GM21526 (cell line): ENCODE measurements around the gene ECI1.

Experiments
- ATAC-seq: cut with Tn5 transposase; IDR thresholded peaks from one replicate; pipeline ENCODE4 v1.9.1; 2021; ENCODE audit warnings: moderate library complexity; ENCODE audit not compliant: unreplicated experiment, low FRiP score

ECI1 gene, protein sequence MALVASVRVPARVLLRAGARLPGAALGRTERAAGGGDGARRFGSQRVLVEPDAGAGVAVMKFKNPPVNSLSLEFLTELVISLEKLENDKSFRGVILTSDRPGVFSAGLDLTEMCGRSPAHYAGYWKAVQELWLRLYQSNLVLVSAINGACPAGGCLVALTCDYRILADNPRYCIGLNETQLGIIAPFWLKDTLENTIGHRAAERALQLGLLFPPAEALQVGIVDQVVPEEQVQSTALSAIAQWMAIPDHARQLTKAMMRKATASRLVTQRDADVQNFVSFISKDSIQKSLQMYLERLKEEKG

DNA sequence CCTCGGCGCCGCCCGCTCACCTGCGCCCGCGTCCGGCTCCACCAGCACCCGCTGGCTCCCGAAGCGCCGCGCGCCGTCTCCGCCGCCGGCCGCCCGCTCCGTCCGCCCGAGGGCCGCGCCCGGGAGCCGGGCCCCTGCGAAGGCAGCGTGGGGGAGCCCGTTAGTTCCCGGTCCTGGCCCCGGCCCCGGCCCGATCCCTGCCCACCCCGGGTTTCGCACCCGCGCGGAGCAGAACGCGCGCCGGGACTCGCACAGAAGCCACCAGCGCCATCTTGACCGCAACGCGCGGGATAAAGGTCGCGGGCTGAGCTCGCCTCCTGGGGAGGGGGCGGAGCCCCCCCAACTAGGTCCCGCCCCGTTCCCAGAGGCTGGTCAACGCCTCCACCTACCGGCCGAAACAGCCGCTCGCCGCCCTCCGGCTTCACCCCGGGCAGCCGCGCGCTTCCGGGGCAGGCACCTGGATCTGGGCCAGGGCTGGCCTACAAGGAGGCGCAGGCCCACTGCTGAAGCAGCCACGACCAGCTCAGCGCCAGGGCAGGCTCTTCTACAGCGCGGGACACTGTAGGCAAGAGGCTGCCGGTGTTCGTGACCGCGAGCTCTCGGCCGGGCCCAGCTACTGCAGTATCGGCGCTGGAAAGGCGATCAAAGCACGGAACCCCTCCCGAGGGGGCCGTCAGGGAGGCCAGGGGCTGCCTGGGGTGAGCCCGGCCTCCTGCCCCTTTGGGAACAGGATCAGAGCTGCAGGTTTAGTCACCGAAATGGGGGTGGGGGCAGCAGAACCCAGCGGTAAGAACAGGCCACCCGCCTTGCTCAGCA is at the start of gene ECI1:
TSS of gene ECI1 (minus strand) at position 292 of the 816 bp plus-strand sequence. CDS start at position 271, 21 bp downstream.
- ATAC-seq: peak; percentile 79

DNA sequence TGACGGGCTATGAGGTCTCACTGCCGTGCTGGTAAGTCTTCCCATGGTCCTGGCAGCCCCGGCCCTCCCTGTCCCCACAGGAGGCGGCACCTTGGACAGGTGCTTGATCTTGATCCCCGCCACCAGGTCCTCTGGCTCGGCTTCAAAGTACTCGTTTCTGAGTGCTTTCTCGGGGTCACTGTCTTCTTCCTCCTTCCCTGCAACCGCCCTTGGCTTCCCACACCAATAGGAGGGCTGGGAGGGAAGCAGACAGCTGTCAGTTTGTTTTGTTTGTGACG is 48.5 kb upstream of the ECI1 start:
- ATAC-seq: no peak

DNA sequence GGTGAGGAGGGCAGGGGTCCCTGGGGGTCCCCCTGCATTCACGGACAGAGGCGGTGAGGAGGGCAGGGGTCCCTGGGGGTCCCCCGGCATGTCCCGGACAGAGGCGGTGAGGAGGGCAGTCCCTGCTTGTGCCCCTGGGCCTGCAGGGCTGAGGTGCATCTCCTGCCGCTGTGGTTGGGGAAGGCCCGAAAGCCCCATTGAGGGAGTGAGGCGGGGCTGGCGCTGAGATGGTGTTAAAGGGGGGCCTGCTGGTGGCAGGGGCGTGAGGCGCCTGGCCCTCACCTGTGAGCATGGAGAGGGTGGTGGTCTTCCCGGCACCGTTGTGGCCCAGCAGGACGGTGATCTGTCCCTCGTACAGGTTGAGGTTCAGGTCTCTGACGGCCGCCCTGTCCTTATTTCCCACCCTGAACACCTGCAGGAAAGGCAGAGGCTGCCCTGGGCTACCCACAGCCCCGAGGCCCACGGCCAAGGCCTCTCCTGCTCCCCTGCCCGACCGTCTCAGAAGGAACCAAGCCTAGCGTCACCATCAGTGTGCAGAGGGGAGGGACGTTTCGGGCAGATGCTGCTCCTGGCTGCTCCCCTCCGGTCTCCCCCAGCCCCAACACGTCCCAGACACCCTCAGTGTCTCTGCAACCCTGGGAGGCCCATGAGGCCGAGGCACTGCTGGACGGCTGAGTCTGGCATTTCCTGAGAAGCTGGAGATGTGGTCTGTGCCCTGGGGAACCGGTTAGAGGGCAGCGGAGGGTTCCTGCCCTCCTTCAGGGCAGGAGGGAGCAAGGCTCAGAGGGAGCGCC is 47.9 kb upstream of the ECI1 start:
- ATAC-seq: no peak

DNA sequence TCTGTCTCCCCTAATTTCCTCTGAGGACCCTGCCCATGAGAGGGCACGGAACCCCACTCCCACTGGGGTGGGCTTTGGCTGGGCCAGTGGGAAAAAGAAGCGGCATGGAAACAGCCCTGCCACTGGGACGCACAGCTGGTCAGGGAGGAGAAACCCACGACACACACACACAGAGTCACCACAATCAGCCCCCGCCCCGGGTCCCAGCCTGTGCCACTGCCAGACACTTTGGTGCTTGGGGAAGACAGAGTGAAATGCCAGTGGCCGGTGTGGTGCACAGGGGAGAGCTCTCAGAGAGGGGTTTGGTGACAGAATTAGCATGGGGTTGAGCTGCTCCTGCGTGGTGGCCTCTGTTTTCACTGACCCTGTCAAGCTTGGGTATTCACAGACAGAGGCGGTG is 47.2 kb upstream of the ECI1 start:
- ATAC-seq: no peak

DNA sequence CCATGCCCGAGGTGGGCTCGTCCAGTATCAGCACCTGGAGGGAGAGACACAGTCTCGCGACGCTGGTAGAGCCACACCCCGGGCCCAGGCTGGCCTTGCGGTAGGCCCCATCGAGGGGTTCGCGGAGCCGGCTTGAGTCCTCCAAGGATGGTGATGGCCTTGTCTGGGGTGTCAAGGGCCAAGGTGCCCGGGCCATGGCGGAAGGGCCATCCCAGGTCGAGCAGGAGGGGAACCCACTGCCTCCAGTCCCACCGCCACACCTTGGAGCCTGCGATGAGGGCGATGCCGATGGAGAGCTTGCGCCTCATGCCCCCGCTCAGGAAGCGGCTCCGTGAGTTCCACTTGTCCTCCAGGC is 46.1 kb upstream of the ECI1 start:
- no peak for ATAC-seq

DNA sequence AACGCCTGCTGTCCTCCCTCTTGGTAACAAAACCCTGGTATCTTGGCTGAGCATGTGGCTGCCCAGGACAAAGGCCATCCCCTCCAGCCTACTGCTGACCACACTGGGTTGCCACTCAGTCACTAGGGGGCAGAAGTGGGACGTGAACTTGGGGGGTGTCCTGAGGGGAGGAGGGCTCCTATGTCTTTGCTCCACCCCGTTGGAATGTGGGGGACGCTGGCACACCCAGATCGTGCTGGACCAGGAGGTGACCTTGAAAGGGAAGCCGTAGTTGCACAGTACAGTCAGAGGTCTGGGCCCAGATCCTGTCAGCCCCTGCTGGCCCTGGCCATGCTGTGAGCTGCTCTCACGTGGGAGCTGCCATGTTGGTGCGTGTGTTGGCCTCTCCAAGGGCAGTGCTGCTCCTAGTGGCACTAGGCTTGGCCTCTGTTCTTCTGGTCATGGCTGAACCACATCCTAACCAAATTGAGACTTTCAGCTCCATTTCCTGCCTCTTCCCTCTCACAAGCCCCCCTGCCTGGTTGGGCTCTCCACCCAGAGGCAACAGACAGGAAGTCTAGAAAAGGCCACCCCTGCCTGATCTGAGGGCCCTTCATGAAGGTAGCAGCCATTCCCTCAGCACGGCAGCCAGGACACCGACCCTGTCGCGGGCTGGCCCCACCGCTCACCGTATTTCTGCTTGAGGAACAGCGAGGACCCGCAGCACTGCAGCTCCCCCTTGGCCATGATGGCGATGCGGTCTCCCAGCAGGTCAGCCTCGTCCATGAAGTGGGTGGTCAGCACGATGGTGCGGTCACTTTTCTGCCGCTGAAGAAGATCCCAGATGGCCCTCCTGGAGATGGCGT is 45.5 kb upstream of the ECI1 start:
- ATAC-seq: no peak

DNA sequence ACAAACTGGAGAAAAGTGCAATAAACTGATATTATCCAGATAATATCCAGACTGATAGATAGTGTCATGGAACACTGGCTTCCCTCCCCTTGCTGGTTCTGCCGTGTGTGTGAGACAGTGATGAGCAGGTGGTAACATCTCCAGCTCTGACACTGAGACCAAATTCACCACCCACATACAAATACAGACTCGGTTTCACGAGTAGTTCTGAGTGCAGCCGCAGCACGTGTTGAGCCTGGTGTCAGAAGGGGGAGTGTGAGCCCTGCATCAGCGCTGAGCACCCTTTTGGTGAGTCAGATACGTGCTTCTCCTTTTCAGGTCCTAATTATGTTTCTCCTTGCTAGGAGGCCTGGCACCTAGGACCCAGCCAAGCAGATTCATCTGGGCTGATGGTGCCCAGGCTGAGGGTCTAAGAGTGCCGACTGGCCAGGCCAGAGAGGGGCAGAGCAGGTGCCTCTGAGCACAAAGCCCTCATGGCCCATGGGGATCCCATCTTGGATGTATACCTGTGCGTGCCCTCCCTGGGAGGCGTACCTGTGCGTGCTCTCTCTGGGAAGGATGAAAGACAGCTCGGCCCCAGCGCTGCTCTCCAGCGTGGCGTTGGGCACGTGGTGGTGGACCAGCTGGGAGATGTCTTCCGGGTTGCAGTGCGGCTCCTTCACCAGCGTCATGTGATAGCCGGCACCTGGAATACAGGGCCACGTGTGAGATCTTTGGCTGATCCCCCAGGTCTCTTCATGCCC is 43.8 kb upstream of the ECI1 start:
- ATAC-seq: peak; percentile 65

DNA sequence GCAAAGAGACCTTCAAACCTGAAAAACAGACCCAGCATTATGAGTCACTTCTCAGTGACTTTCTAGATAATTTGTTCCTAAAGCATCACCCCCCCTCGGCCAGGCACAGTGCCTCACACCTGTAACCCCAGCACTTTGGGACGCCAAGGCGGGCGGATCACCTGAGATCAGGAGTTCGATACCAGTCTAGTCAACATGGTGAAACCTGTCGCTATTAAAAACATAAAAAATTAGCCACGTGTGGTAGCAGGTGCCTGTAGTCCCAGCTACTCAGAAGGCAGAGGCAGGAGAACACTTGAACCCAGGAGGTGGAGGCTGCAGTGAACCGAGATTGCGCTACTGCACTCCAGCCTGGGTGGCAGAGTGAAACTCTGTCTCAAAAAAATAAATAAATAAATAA is 40.8 kb upstream of the ECI1 start:
- ATAC-seq: no peak

DNA sequence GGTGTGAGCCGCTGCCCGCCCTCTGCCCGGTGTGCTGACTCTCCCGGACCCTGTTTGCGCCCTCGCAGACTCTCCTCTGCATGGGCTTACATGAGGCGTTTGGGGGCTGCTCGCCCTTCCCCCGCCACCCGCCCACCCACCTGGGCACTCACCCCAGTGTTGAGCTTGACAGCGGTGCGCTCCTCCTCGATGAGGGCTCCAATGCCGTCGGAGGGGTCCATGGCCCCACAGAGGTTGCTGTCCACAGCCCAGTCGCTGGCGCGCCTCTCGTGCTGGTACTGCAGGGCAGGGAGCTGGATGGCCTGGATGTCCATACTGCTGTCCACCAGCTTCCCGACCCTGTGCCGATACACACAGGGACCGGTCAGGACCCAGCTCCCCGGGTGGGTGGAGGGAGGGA is 37.9 kb upstream of the ECI1 start:
- no peak for ATAC-seq

DNA sequence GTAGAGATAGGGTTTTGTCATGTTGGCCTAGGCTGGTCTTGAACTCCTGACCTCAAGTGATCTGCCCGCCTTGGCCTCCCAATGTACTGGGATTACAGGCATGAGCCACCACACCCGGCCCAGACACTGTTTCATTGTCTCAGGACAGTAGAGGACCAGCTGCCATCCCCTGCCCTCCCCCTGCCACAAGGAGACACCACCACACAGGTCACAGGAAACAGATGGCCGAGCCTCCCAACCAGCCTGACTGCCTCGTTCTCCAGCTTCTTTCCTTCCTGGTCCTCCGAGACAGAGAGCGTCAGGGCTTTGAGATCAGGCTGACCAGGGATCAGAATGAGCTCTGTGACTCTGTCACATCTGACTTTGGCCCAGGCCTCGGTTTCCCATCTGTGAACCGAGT is 37.3 kb upstream of the ECI1 start:
- ATAC-seq: no peak

DNA sequence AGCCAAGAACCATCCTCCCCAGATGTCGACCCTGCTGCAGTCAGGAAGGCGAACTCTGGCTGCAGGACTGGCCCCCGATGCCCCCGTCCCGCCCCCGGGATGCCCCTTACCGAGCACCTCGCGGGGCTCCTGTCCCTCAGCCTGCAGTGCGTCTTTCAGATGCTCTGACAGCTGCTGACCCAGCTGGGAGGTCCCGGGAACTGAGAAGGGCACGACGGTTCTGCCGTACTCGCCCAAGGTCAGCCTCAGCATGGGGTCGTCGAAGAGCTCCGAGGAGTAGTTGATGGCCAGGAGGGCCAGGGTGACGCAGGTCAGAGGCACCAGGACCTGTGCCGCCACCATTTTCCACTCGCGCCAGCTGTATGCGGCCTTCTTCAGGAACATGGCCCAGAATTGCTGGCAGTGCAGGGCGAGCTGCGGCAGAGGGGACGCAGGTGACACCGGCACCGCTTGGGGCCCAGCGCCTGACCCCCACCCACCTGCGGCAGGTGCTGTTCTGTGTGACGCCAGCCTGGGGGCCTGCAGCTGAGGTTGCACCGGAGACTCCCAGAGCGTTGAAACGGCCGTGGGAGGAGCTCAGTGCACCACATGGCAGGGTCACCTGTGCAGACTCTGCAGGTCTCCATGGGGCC is 36.6 kb upstream of the ECI1 start:
- no peak for ATAC-seq

DNA sequence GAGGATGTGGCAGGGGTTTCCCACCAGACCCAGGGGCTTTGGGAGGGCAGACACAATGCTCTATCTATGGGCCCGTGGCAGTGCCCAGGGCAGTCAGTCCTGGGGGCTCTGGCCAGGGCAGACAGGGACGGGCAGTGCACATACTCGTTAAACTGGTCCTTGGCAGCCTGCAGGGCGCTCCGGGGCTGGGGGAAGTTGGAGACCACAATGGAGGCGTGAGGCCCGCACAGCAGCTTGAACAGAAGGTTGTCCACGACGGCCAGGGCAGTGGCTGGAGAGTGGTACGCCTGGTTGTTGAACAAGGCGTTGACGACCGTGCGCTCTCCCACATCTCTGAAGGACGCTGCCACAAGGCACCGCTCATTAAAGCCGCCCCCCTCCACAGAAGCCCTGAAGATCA is 35.2 kb upstream of the ECI1 start:
- ATAC-seq: no peak

DNA sequence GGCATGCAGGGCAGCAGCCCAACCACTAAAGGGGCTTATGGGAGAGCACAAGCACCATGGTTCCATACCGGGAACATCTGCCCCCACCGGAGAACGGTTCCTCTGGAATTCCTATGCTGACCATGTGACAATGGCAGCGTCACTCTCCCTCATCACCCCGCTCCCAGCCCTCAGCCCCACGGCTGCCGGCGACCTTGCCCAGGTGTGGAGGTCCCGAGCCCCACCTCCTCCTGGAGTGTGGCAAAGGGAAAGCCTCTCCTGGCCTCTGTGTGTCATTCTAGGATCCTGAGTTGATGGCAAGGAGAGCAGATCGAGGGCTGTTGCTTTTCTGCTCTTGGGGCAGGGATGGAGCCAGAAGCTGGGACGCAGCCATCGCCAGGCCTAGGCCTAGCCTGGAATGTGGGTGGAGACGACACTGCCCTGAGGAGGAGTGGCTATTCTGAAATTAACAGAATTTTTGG is 34.4 kb upstream of the ECI1 start:
- no peak for ATAC-seq

DNA sequence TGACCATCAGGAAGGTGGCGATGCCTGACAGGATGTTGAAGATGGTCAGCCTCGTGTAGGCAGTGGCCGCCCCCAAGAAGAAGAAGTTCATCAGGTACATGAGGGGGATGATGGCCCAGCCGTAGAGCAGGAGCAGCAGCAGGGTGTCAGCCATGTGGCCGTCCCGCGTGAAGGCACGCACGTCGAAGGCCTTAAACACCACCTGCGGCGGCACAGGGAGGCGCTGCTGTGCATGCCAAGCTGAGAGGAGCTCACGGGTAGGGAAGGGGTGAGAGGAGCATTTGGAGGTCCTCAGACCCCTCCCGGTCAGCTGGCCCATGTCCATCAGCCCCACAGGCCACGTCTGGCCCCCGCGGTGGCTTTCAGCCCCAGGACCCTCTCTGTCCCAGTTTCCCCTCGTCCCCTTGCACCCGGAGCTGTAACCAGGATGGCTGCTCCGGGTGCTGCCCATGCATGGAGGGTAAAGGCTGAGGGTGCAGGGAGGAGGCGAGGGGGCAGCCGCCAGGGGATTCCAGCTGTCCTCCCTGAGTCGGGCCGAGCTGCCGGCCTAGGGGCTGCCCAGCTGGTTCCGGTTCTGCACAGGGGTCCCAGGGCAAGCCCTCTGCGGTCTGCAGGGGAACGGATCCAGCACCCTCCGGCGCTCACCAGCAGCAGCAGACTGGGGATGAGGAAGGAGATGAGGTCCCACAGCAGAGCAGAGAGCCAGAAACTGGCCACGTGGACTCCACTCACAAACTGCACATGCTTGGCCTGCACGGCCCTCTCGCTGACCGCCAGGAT is 33.6 kb upstream of the ECI1 start:
- ATAC-seq: no peak

DNA sequence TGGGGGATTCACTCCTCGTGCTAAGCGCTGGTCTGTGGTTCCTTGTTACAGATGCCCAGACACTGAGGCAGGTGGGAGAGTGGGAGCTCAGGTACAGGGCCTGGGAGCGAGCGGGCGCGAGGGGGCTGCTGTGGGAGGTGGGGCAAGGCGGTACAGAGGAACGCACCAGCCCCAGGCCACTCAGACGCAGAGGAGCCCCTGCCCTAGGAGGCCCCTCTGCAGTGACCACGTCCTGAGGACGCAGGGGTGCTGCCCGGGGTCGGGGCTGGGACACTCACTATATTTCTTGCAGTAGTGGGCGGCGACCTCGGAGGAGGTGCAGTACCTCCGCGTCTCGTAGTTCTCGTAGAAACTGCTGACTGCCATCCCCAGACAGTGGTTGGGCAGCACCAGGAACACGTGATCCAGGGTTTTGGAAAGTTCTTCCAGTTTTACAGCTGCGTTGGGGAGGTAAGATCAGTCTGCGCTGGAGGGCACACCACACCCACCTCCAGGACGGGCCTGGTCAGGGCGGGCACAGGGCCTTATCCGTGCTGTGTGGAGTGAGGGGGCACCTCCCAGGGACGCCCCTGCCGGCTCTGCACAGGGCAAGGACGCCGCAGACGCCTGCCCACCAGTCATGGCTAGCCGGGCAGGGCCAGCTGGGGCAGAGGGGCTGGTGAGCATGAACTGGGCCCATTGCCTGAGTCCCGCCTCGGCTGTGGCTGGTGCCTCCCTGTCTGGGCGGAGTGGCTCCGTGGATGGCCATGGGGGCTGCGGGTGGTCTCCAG is 32.8 kb upstream of the ECI1 start:
- ATAC-seq: no peak

DNA sequence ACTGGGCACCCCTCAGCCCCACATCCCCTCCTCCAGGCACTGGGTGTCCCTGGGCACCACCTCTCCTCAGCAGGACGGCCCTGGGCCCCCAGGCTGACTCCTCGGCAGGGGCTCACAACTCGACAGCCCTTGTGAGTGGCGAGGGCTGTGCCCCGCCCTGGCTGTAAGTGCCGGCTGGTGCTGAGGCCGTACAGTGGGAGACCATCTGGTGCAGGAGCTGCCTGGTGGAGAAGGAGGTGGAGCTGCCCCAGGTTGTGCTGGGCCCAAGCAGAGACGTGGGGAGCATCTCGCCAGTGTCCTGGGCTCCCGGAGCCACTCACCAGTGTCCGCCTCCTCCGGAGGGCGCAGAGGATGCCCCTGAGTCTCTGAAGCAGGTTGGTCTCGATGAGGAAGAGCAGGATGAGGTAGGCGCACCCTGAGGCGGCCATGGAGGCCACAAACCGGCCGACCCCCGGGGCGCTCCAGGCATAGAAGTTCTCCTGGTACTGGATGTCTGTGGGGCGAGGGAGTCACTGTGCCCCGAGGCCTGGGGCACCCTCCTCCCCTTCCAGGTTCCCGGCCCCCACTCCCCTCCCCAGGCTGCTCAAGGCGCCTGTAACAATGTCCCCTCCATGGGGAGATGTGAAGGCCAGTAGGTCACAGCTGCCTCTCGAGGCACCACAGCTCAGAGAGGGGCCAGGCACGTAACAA is 31.6 kb upstream of the ECI1 start:
- ATAC-seq: no peak

DNA sequence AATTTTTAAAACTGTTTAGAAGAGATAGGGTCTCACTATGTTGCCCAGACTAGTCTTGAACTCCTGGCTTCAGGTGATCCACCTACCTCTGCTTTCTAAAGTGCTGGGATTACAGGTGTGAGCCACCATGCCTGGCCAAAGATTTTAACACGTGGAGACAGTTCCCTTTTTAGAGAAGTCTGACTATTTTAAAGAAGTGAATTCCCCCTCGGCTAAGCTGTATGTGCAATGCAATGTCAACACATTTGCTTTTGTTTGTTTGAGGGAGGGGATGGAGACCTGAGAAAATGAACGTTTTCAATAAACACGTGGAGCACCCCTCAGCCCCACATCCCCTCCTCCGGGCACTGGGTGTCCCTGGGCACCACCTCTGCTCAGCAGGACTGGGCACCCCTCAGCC is 30.9 kb upstream of the ECI1 start:
- ATAC-seq: no peak
